CD4-positive, alpha-beta T cell treated with Interferon alpha-2 for 1 hour (primary cell): ENCODE results near the gene UPK3A.
"Not testable (repeated sequence)": the region's sequence is repeated elsewhere in the genome, so short reads cannot be mapped to it uniquely, and the experiment has no call there.

Experiments used
- DNase-seq, 2 donors: peaks; one replicate each; pipeline ENCODE4 v3.0.0-alpha.2; 2020 to 2022

UPK3A gene

GRCh38 chr22:45257941-45258340 lies 26.8 kb upstream of the UPK3A start:
- DNase-seq, result not testable (repeated sequence)

- no peak for DNase-seq
These were observed 24.9 kb upstream of the UPK3A start for GRCh38 chr22:45259754-45260394.

- not testable (repeated sequence) for DNase-seq
These were observed 24.4 kb upstream of the UPK3A start for GRCh38 chr22:45260395-45260759.

DNA sequence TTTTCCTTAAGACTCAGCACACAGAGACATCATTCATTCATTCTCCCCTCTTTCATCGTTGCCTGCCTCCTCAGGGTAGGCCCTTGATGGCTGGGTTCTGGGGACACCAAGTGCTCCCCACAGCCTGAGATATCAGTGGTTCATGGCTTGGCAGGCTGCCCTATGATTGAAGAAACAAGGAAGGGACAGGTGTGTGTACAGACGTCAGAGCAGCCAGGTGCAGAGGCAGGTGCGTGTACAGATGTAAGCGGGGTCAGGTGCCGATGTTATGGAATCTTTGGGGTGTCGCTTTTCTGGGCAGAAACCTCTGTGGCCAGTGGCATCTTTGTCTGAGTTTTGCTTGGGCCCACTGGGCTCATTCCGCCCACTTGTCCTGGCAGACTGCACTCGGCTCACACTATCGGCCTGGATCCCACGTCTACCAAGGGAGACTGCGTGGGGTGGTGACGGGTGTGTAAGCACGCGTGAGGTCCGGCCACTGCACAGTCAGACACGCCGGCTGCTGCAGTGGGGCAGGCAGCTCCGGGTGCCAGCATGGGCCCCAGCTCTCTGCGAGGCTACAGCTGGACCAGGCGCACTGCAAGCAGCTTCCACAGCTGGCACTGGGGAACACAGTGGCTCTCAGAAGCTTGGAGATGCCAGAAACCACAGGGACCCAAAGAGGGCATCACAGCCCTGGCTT lies 23.2 kb upstream of the UPK3A start:
- no peak for DNase-seq

DNA sequence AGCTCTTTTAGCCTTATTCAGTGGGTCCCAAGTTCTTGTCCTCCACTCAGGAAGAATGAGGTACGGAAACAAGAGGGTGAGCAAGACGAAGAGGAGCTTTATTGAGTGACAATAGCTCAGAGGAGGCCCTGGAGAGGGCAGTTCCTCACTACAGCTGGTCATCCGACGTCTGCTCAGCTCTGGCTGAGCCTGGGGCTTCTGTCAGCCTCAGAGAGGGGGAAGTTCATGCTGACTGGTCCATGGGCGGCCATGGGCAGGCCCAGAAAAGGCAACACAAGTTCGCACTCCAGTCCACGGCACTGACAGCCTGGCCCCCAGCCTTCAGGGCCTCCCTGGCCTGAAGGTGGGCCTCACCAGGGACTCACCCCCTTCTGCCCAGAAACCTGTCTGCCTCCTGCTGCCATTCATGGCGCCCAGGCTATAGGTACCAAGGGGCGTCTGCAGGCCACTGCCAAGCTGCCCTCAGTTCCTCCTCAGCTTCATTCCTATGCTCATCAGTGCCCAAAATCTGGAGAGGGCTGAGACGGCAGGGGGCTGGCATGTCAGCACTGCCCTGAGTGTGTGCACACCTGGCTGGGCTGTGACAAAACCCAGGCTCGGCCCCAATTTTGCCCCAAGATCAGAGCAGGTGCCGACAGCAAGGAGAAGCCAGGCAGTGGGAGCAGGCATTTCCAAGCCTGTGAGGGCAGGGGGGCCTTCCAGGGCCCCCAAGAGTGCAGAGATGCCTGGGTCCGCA lies 22.4 kb upstream of the UPK3A start:
- peak in 1 of 2 donors; percentile 17 for DNase-seq

GRCh38 chr22:45262931-45263462 lies 21.8 kb upstream of the UPK3A start:
- DNase-seq, result no peak

GRCh38 chr22:45263463-45264269 lies 21.1 kb upstream of the UPK3A start:
- DNase-seq, result peak in 1 of 2 donors; percentile 70

GRCh38 chr22:45265535-45265934 lies 19.2 kb upstream of the UPK3A start:
- DNase-seq, result no peak

DNA sequence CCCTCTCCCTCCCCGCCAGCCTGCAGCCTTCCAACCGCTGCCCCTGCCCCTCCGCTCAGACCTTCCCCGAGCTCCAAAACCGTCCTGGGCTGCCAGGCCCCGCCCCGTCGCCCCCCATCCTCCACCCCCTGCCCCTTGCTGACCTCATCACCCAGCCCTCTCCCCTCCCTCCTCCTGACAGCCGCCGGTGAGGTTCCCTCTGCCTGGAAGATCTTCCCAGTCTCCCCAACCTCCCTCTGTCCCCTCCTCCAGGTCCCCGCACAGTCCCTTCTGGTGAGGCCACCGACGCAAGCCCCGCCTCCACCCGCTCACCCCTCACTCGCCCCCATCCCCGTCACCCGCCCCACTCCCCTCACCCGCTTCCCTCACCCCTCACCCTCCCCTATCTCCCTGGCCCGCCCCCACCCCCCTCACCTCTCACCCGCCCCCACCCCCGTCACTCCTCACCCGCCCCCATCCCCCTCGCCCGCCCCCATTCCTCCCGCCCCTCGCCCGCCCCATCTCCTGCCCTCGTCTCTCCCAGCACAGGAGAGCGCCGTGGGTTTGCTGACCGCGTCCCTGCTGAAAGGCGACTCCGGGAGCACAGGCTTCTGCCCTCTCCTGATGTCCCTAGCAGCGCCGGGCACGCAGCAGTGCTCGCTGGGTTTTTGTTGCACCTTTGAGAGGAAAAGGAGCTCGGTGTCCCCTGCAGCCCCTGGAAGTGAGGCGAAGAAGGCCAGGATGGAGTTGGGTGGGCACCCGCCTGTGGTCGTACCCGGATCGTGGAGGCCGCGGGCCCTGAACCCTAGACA lies 16.4 kb upstream of the UPK3A start:
- peak in 1 of 2 donors; percentile 41 for DNase-seq

- peak; percentile 83 to 91 for DNase-seq
These were observed 15.5 kb upstream of the UPK3A start for GRCh38 chr22:45268958-45269844.

DNA sequence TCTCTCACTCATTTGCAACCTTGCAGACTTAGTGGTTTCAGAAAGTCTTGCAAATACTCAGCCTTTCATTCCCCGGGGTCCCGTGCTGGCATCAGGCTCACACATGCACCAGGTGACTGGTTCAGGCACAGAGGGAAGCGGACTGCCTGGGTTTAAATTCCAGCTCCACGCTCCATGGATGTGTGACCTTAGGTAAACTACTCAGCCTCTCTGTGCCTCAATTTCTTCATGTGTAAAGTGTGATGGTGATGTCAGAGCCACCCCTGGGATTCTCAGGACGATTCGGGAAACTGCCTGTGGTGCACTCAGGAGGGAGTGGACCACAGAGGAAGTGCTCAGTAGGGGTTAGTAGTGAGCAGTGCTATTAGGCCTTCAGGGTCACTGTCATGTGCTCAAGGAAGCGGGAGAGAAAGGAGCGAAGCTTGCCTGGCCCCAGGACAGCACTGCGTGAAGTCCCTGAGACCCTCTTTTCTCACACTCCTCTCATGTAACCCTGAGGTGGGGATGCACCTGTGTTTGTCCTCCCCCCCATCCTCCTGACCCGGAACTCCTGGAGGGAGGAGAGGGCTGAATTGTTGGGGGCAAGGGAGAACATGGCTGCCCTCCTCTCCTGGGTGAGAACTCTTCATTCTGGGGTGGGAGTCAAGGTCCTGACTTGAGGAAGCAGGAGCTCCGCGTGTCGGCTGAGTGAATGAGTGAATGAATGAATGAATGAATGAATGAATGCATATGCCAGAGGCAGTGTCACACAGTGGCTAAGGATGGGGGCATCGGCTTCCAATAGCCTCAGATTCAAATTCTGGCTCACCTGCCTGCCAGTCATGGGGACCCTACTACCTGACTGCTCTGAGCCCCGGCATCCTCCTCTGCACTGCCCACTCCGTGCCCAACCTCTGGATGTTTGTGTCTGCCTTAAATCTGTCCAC lies 14.4 kb upstream of the UPK3A start:
- DNase-seq, result no peak

DNA sequence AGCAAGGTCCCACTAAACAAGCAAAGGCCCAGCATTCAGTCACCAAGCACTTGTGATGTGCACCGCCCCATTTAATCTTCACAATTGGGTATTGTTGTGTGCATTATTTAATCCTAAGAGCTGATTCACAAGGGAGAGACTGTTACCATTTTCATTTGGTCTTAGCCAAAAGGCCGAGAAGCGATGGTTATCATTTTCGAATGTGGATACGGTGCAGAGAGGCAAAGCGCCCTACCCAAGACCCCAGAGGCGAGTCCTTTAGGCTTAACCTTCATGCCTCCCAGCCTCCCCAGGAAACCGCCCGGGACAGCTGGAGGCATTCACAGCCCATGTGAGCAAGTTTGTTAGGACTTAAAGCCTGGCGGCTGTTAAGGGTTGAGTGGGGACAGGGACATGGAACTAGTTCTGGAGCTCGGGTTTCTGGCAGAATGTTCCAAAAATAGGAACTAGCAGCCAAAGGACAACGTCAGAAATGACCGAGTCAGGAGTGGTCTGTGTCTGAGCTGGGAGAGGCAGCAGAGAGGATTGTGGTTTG lies 13.0 kb upstream of the UPK3A start:
- no peak for DNase-seq

GRCh38 chr22:45272498-45272897 lies 12.3 kb upstream of the UPK3A start:
- DNase-seq, result no peak

DNA sequence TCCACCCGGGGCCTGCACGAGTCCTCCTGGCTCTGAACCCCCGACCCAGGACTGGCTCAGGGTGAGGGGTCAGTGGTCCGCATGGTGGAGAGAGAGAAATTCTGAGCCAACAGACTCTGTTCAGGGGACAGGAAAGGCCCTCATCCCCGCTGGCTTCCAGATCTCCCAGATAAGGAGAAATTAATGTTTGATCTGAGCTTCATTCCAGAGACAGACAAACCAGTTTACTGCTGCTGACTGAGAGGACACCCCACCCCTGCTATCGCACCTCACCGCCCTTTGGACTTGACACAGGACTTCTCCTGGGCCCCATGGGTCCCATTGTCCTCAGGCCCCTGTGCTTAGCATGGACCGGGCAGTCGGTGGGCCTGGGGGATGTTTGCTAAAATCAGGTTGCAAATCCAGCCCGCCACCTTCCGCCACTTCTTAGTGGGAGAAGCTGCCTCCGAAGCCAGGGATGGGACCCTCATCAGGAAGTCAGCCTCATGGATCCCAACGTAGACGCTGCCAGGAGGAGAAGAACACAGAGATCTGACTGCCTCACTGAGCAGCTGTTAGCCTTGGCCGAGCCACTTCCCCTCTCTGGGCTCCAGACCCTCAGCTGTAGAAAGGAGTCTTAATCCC lies 11.2 kb upstream of the UPK3A start:
- no peak for DNase-seq

- DNase-seq, result no peak
These were observed 8.1 kb upstream of the UPK3A start for GRCh38 chr22:45276507-45277105.

GRCh38 chr22:45277720-45278119 lies 7.0 kb upstream of the UPK3A start:
- DNase-seq, result not testable (repeated sequence)

GRCh38 chr22:45278125-45278524 lies 6.6 kb upstream of the UPK3A start:
- DNase-seq, result no peak

GRCh38 chr22:45280587-45280980 lies 4.2 kb upstream of the UPK3A start:
- no peak for DNase-seq

DNA sequence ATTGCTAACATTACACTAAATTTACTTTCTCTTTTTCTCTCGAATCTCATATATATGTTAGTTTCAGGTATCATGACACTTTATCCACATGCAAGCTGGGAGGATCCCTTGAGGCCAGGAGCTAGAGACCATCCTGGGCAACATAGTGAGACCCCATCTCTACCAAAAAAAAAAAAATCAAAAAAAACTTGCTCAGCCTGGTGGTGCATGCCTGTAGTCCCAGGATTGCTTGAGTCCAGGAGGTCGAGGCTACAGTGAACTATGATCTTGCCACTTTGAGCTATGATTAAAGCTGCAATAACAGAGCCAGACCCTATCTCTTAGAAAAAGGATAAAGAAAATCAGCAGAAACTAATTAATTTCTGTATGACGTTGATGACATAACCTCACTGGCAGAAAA lies 3.7 kb upstream of the UPK3A start:
- no peak for DNase-seq
